A673 (cell line): ENCODE data around the gene PDE11A.

Experiments used
- CTCF ChIP-seq: fragments of 300-800, 200-600 bp; sonication (generic); conservative IDR thresholded peaks from 2 replicates; pipeline ENCODE4 v1.5.1; 2017; ENCODE audit warnings: low read depth, mild to moderate bottlenecking, antibody characterized with exemption, low read length, moderate library complexity, mixed read lengths
- EZH2 ChIP-seq: fragments of 200-600 bp; sonication (generic); IDR thresholded peaks from 2 replicates; pipeline ENCODE4 v1.6.1; 2017; ENCODE audit warnings: borderline replicate concordance, low read depth, mild to moderate bottlenecking, mixed read lengths, antibody characterized with exemption, low read length; ENCODE audit not compliant: poor library complexity, severe bottlenecking

GRCh38 chr2:177942731-177943130 is 129.8 kb downstream of the PDE11A start:
- TF ChIP-seq CTCF (no peak), EZH2 (no peak)
